GM10847 (cell line): ENCODE data around the gene CYTIP.

ENCODE experiments used
- POLR2A ChIP-seq: IDR thresholded peaks from 2 replicates; pipeline ENCODE4 v1.6.1; 2011; ENCODE audit not compliant: insufficient read length; ENCODE audit errors: extremely low read depth

The CYTIP gene

GRCh38 chr2:157419031-157419575 lies 24.8 kb downstream of the CYTIP start:
- no peak for TF ChIP-seq POLR2A

- no peak for TF ChIP-seq POLR2A
These were observed 25.6 kb downstream of the CYTIP start for GRCh38 chr2:157418239-157418641.

GRCh38 chr2:157415591-157416101 lies 28.2 kb downstream of the CYTIP start:
- no peak for TF ChIP-seq POLR2A

GRCh38 chr2:157414050-157414449 lies 29.8 kb downstream of the CYTIP start:
- no peak for TF ChIP-seq POLR2A

DNA sequence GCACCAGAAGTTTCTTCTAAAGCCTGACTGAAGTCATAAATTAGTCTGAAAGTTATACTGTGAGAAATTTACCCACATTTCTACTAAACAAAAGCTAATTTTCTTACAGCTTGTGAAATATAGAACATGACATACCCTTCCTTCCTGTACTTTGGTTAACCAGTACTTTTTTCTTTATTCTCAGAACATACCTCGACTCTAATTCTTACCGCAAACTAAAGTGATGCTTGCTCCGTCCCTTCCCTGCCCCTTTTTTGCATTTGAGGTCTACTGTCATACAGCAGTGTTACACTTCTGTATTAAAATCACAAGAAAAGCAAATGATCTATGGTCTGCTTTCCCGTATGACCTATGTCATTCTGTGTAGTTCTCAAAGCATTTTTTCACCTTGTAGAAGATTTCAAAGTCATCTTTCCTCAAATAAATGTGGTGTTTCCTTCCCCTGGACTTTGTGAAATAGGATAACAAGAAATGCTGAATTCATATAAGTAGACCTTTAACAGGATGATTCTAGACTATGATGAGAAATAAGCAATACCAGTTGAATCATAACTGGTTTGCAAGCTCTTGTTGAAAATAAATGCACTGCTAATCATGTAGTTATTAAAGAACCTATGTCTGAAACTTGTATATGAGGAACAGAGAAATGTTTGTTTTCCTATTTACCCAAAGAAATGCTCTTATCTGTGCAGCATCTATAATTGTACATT lies 30.4 kb downstream of the CYTIP start:
- no peak for TF ChIP-seq POLR2A

DNA sequence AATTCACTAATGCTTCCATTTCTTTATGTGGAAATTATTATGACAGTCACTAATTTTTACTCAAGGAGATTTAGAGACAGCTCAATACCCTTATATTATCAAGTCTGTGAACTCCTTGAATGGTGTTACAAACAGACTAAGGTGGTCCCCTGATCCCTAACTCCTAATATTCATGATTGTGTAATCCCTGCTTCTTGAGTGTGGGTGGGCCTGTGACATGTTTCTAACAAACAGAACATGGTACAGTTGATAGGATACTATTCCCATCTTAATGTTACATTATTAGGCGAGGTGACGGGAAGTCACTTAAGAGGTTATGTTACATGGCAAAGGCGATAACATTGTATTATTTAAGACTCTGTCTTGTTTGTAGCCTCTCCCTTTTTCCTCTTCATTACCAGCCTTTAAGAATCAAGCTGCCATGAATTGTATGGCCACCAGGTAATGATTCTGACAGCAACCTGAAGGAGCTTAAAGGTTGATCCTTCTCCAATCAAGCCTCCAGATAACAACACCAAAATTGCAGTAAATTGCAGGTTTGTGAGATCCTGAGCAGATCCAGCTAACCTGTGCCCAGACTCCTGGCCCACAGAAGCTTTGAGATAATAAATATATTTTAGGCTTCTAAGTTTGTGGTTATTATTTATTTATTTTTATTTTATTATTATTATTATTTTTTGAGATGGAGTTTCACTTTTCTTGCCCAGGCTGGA lies 32.1 kb downstream of the CYTIP start:
- no peak for TF ChIP-seq POLR2A

DNA sequence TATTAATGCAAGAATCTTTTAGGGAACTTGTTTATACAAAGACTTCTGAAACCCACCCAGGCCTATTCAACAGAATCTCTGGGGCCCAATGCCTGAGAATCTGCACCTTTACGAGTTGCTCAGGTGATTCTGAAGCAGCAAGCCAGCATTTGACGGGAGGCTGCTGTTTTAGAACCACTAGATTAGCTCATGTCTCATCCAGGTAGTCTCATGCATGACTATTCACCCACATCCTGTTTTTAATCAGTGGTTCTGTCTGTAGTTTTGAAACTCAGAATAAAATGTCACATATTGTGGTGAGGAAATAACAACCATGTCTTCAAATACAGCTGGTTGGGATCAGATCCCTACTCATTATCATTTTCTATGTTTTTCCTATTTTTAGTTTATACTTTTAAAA lies 39.5 kb downstream of the CYTIP start:
- no peak for TF ChIP-seq POLR2A

GRCh38 chr2:157395811-157396210 lies 48.1 kb downstream of the CYTIP start:
- TF ChIP-seq POLR2A = no peak

DNA sequence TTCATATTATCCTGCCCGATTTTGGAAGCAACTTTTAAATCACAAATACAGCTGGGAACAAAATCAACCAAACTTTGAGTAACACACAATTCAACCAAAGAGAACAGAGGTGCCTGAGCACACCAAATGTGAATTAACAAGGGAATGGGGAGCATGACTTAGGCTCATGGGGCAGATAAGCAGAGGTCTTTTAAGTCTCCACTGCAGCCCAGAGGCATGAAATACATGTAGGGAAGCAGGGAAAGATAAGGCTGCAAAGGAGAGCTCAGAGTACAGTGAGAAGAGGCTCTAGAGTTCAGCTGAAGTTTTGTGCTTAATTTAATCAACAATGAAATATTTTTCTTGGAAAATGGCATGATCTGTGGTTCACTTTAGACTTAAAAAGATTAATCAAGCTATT lies 49.0 kb downstream of the CYTIP start:
- TF ChIP-seq POLR2A = no peak

DNA sequence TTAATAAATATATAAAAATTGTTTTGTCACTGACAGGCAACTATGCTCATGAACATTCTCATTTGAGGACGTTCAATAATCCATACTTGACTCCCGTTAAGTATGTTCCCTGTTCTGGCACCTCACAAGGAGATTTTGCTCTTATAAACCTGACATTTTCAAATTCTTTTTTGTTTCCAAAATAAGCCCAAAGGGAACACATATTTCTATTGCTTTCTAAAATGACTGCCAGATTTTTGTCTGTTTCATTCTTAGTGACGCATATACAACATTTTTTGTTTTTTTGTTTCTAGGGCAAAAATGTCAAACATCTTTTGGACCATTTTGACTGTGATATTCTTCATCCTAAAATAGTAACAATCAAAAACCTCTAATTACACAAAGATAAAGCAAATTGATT lies 50.5 kb downstream of the CYTIP start:
- TF ChIP-seq POLR2A = no peak

DNA sequence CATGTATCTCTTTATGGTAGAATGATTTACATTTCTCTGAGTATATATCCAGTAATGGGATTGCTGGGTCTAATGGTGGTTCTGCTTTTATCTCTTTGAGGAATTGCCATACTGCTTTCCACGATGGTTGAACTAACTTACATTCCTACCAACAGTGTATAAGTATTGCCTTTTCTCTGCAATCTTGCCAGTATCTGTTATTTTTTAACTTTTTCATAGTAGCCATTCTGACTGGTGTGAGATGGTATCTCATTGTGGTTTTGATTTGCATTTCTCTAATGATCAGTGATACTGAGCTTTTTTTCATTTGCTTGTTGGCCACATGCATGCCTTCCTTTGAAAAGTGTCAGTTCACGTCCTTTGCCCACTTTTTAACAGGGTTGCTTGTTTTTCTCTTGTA lies 55.1 kb downstream of the CYTIP start:
- no peak for TF ChIP-seq POLR2A

DNA sequence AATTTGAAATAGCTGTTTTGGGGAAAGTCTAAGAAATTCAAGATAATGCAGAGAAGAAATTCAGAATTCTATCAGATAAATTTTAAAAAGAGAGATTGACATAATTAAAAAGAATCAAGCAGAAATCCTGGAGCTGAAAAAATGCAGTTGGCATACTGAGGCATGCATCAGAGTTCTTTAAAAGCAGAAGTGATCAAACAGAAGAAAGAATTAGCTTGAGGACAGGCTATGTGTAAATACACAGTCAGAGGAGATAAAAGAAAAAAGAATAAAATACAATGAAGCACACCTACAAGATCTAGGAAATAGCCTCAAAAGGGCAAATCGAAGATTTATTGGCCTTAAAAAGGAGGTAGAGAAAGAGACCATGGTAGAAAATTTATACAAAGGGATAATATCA lies 57.1 kb downstream of the CYTIP start:
- no peak for TF ChIP-seq POLR2A

GRCh38 chr2:157386247-157386646 lies 57.6 kb downstream of the CYTIP start:
- TF ChIP-seq POLR2A = no peak

DNA sequence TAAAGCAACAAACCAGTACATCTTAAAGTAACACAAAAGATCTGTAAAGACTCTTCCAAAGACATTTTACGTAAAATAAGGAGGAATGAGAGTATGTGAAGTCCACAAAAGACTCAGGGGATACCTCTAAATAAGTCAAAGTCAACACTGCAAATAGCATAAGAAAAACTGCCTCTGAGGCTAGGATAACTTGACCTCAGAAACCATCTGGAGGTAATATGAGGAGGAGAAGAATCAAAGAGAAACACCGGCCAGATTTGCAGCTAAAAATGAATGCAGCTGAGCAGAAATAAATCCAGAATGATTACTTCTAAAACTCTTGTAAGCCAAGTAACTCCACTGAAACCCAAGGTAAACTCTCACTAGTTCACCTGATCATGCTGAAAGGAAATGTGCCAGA lies 66.0 kb downstream of the CYTIP start:
- no peak for TF ChIP-seq POLR2A

DNA sequence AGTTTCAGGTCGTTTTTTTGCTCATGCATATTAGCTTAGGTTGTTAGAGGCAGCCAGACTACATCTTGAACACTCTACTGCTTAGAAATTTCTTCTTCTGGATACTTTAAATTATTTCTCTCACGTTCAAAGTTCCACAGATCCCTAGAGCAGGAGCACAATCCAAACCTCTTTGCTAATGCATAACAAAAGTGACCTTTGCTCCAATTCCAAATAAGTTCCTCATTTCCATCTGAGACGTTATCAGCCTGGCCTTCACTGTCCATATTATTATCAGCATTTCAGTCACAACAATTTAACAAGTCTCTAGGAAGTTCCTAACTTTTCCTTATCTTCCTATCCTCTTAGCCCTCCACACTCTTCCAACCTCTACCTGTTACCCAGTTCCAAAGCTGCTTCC lies 67.8 kb downstream of the CYTIP start:
- no peak for TF ChIP-seq POLR2A

- no peak for TF ChIP-seq POLR2A
These were observed 68.5 kb downstream of the CYTIP start for GRCh38 chr2:157375384-157375783.

GRCh38 chr2:157367704-157368103 lies 76.2 kb downstream of the CYTIP start:
- TF ChIP-seq POLR2A = no peak
